ENCODE results near the gene CEP41. TPM values are rescaled to one million over a fixed set of nuclear protein-coding genes. Genes with fewer than 3 reads are reported as not detected.
A peak's percentile ranks its signal among the peaks of the same experiment; 100 is the strongest.

CEP41 gene
- total and polyA plus RNA-seq, 2 donors (not counting 3 experiments of a cell fraction or from before 2014, with no cell fraction given) = 19.5 to 26.8 TPM

GRCh38 chr7:130356876-130357611, 83.8 kb downstream of the CEP41 start:
- TF ChIP-seq MAX (IDR thresholded peaks at IDR 0.05; ENCODE audit: insufficient read depth, insufficient read length) (no peak), GATA2 (IDR thresholded peaks at IDR 0.05; ENCODE audit: insufficient read depth, insufficient read length, low read depth, low read length) (no peak), MYC (IDR thresholded peaks at IDR 0.05; ENCODE audit: low read depth, low read length) (no peak), EZH2 (IDR thresholded peaks at IDR 0.05; ENCODE audit: borderline replicate concordance, low read depth, low read length, severe bottlenecking) (no peak)
- H3K9me1 ChIP-seq (replicated peaks; ENCODE audit: control insufficient read depth, extremely low read depth, insufficient read depth, low read length) = no peaks in the 10 kb centered on the region
- dilution Hi-C loops (cut with MboI; ENCODE audit: extremely low pct_ligation_motif_present, low sequenced_read_pairs) = no loop called here
- no peak overlapping the region for H3K4me2 ChIP-seq (ENCODE audit: insufficient read depth, low read length)
- no peak for FAIRE-seq
- DNase-seq (ENCODE audit: low read depth, low spot score) = no peak
- H3K36me3 ChIP-seq (ENCODE audit: control insufficient read depth in 2 of 2, extremely low read depth in 1 of 2, insufficient read depth in 2 of 2, low read length in 2 of 2) = no peaks in the 10 kb centered on the region
- H3K27me3 ChIP-seq (ENCODE audit: control insufficient read depth in 2 of 2, insufficient read depth in 2 of 2, low read length in 2 of 2) = no peaks in the 10 kb centered on the region
- H3K27ac ChIP-seq (ENCODE audit: insufficient read depth, low read depth, low read length) = no peak overlapping the region
- BruUV-seq (replicated peaks) = no TSS peak
- intact Hi-C loops (cut with micrococcal nuclease) = no loop called here
- no peaks in the 10 kb centered on the region for H3K79me2 ChIP-seq (ENCODE audit: control insufficient read depth, insufficient read depth, low read length)
- no peak overlapping the region for H3K9ac ChIP-seq (replicated peaks; ENCODE audit: extremely low read depth, insufficient read depth, low read length)
- H3K4me1 ChIP-seq (ENCODE audit: control insufficient read depth, extremely low read depth, insufficient read depth, low read length) = peaks cover 4% of the 10 kb centered on the region
- no peaks in the 10 kb centered on the region for H4K20me1 ChIP-seq (replicated peaks; ENCODE audit: control insufficient read depth, extremely low read depth, insufficient read depth, low read length)
- POLR2A ChIA-PET = no interaction called here
- no peak overlapping the region for H2AFZ ChIP-seq (ENCODE audit: low read depth, low read length)
- H3K4me3 ChIP-seq (replicated peaks in 1 of 3; ENCODE audit: insufficient read depth in 1 of 3, low read depth in 1 of 3, low read length in 3 of 3) = no peak overlapping the region
- no peaks in the 10 kb centered on the region for H3K9me3 ChIP-seq (replicated peaks; ENCODE audit: control insufficient read depth, insufficient read depth, low read length)
- CTCF ChIA-PET = interaction anchor here (0.8 to 1.1 kb wide), 2 partner anchors 16 to 24 kb away, joined by 3 read pairs; no protein-coding TSS in a partner anchor

- ChIA-PET CTCF (no interaction called here), POLR2A (interaction anchor here (0.9 kb wide), 1 partner anchor 611 kb away, joined by 3 read pairs; no protein-coding TSS in a partner anchor)
- Histone ChIP-seq H3K9me3 (replicated peaks; ENCODE audit: control insufficient read depth, insufficient read depth, low read length) (no peaks in the 10 kb centered on the region), H3K9me1 (replicated peaks; ENCODE audit: control insufficient read depth, extremely low read depth, insufficient read depth, low read length) (no peaks in the 10 kb centered on the region), H3K4me3 (replicated peaks in 1 of 3; ENCODE audit: insufficient read depth in 1 of 3, low read depth in 1 of 3, low read length in 3 of 3) (no peak overlapping the region), H3K79me2 (ENCODE audit: control insufficient read depth, insufficient read depth, low read length) (no peaks in the 10 kb centered on the region), H3K4me1 (ENCODE audit: control insufficient read depth, extremely low read depth, insufficient read depth, low read length) (peaks cover 4% of the 10 kb centered on the region), H3K36me3 (ENCODE audit: control insufficient read depth in 2 of 2, extremely low read depth in 1 of 2, insufficient read depth in 2 of 2, low read length in 2 of 2) (no peaks in the 10 kb centered on the region), H3K27me3 (ENCODE audit: control insufficient read depth in 2 of 2, insufficient read depth in 2 of 2, low read length in 2 of 2) (no peaks in the 10 kb centered on the region), H3K27ac (ENCODE audit: insufficient read depth, low read depth, low read length) (no peak overlapping the region), H3K9ac (replicated peaks; ENCODE audit: extremely low read depth, insufficient read depth, low read length) (no peak overlapping the region), H3K4me2 (ENCODE audit: insufficient read depth, low read length) (no peak overlapping the region), H4K20me1 (replicated peaks; ENCODE audit: control insufficient read depth, extremely low read depth, insufficient read depth, low read length) (no peaks in the 10 kb centered on the region), H2AFZ (ENCODE audit: low read depth, low read length) (no peak overlapping the region)
- dilution Hi-C loops (cut with MboI; ENCODE audit: extremely low pct_ligation_motif_present, low sequenced_read_pairs) = no loop called here
- BruUV-seq (replicated peaks) = no TSS peak
- TF ChIP-seq EZH2 (IDR thresholded peaks at IDR 0.05; ENCODE audit: borderline replicate concordance, low read depth, low read length, severe bottlenecking) (no peak), MYC (IDR thresholded peaks at IDR 0.05; ENCODE audit: low read depth, low read length) (no peak), CTCF (IDR thresholded peaks at IDR 0.05; ENCODE audit: extremely low read depth in 1 of 2, insufficient read depth in 1 of 2, low read depth in 1 of 2, low read length in 2 of 2) (no peak), FOS (IDR thresholded peaks at IDR 0.05; ENCODE audit: borderline replicate concordance, insufficient read depth, low read length) (no peak), POLR2AphosphoS5 (IDR thresholded peaks at IDR 0.05; ENCODE audit: insufficient read depth, low read depth, low read length) (no peak), JUN (IDR thresholded peaks at IDR 0.05; ENCODE audit: borderline replicate concordance, insufficient read depth, insufficient read length, low read depth) (no peak), GATA2 (IDR thresholded peaks at IDR 0.05; ENCODE audit: insufficient read depth, insufficient read length, low read depth, low read length) (no peak), POLR2A (IDR thresholded peaks at IDR 0.05; ENCODE audit: low read depth, low read length) (no peak), MAX (IDR thresholded peaks at IDR 0.05; ENCODE audit: insufficient read depth, insufficient read length) (no peak)
- FAIRE-seq = peak; percentile 8
- intact Hi-C loops (cut with micrococcal nuclease) = no loop called here
- no peak for DNase-seq (ENCODE audit: low read depth, low spot score)
These were observed 84.5 kb downstream of the CEP41 start for GRCh38 chr7:130356121-130356875.

All from endothelial cell of umbilical vein (primary cell).